Left lung (tissue), 10 donors: Measurements from ENCODE around the gene FSD1L. TPM values are rescaled to one million over a fixed set of nuclear protein-coding genes. Genes with fewer than 3 reads are reported as not detected.
A peak's percentile ranks its signal among the peaks of the same experiment; 100 is the strongest.

Experiments used
- ATAC-seq: fragments of 200-7000 bp; cut with Tn5 transposase; one replicate; pipeline ENCODE4 v1.9.1; 2020; ENCODE audit warnings: moderate library complexity
- DNase-seq, 4 donors: peaks; one replicate each; pipeline ENCODE4 v3.0.0-alpha.2; 2013 to 2020
- H3K27ac ChIP-seq, 2 donors: fragments of 200-600 bp; sonication (generic) in 1 of 2; one replicate each; pipeline versions ENCODE4 v1.5.0 to v1.8.0; 2020 to 2021
- H3K27me3 ChIP-seq, 2 donors: fragments of 200-600 bp; sonication (generic) in 1 of 2; one replicate each; pipeline versions ENCODE4 v1.5.0 to v1.8.0; 2020 to 2021
- H3K36me3 ChIP-seq, 2 donors: fragments of 200-600 bp; sonication (generic) in 1 of 2; one replicate each; pipeline versions ENCODE4 v1.5.0 to v1.8.0; 2020 to 2021
- H3K4me1 ChIP-seq, 2 donors: fragments of 200-600 bp; one replicate each; pipeline ENCODE4 v1.8.0; 2021
- H3K4me3 ChIP-seq, 2 donors: fragments of 200-600 bp; sonication (generic) in 1 of 2; one replicate each; pipeline versions ENCODE4 v1.5.0 to v1.8.0; 2020 to 2021; ENCODE audit warnings: mild to moderate bottlenecking in 1 of 2
- H3K9me3 ChIP-seq, 2 donors: fragments of 200-600 bp; sonication (generic) in 1 of 2; one replicate each; pipeline versions ENCODE4 v1.5.0 to v1.8.0; 2020 to 2021
- intact Hi-C, 2 donors: fragments of 100-400 bp; cut with DNase I; formaldehyde crosslinking; loops; one replicate each; pipeline versions ENCODE4 v1.11.2 to v1.14.2; 2022
- polyA plus RNA-seq, 6 donors: library from polyadenylated mRNA; unstranded; fragments of 120-200 nt; gene quantifications; one replicate each; pipeline ENCODE4 v1.2.1, GENCODE V29; 2013; ENCODE audit not compliant: insufficient read length in 6 of 6
- total RNA-seq, 2 donors: library from RNA; stranded (reverse); fragmentation: NEBNext Ultra II Directional; extraction: Animal tissue kit (Norgen Biotek cat#: 25700); gene quantifications; one replicate each; pipeline ENCODE4 v1.2.1, GENCODE V29; 2021
- TF ChIP-seq, protein P1 (sequence below), 2 donors: fragments of 200-600 bp; sonication (generic) in 1 of 2; IDR thresholded peaks; one replicate each; pipeline versions ENCODE4 v1.5.0 to v1.8.0; 2021; ENCODE audit warnings: antibody characterized with exemption in 2 of 2
- donor health status: DM: no; HTN: yes; CAD: no.
- donor health status: DM: no; HTN: no; CAD: no.

The FSD1L gene
- total and polyA plus RNA-seq, 8 donors: 3.7 to 9.4 (median 7.1) TPM

DNA sequence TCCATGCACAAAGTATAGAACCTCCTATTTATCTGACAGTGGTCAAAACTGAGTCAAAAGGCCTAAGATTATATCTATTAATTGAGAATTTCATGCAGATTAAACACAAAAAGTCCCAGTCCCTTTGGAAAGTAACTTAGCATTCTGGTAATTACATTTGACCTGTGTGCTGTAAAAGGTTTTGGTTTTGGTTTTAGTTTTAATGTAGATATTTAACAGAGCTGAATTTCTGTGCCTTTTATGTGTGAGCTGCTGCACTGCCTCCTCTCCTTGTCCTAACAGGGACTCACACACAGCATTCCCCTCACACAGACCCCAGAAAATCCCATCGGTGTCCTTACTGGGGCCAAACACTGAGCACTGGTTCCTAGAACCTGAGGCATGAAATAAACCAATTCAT is 31.0 kb upstream of the FSD1L start:
- H3K27ac ChIP-seq: no peak overlapping the region
- TF ChIP-seq, protein P1, sequence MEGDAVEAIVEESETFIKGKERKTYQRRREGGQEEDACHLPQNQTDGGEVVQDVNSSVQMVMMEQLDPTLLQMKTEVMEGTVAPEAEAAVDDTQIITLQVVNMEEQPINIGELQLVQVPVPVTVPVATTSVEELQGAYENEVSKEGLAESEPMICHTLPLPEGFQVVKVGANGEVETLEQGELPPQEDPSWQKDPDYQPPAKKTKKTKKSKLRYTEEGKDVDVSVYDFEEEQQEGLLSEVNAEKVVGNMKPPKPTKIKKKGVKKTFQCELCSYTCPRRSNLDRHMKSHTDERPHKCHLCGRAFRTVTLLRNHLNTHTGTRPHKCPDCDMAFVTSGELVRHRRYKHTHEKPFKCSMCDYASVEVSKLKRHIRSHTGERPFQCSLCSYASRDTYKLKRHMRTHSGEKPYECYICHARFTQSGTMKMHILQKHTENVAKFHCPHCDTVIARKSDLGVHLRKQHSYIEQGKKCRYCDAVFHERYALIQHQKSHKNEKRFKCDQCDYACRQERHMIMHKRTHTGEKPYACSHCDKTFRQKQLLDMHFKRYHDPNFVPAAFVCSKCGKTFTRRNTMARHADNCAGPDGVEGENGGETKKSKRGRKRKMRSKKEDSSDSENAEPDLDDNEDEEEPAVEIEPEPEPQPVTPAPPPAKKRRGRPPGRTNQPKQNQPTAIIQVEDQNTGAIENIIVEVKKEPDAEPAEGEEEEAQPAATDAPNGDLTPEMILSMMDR (IDR thresholded peaks at IDR 0.05): no peak
- DNase-seq (no peak), ATAC-seq (no peak)
- intact Hi-C loops: loop anchor here in 1 of 2 donors (10.0 kb wide), 2 partner anchors 252 to 552 kb away; no protein-coding TSS in a partner anchor
- no peak overlapping the region for H3K4me3 ChIP-seq
- H3K4me1 ChIP-seq: peaks cover 0 to 14% of the 10 kb centered on the region in 2 donors
- H3K27me3 ChIP-seq: no peaks in the 10 kb centered on the region
- no peaks in the 10 kb centered on the region for H3K36me3 ChIP-seq
- H3K9me3 ChIP-seq: no peaks in the 10 kb centered on the region

DNA sequence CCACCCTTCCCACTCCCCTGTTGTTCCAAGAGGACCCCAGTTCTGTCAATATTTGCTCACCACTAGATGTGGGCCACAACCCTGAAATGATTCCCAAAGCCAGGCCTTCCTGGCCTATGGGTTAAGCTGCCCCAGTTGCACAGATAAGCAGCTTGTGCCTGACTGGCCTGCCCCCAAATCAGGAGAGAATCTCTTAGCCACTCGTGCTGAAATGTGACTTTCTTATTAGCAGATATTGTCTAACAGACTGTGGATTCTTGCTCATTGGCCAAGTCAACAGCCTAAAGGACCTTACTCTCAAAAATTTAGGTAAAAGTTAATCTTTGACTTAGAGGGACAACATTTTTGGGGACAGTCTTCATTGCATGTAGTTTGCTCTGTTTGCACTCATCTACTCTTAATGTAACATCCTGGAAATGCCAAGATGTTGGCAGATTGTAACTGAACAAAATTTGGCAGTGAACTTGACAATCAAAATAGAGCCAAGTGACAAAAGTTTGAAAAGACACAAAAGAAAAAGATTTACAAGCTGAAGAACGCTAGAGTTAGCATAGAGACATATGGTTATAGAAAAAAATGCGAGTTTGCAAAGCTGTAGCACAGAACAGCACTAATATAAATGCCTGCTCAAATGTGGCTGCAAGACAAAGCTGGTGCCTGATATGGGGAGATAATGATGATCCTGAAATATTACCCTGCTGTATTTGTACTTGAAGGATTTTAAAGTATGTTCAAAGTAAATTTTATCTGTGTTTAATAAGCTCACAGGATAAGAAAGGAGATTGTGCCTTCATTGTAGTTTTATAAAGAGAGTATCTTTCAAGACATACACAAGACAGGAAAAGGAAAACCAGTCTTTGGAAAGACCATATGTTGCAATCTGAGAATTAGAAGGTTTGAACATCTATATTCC is 29.0 kb upstream of the FSD1L start:
- no peak overlapping the region for H3K27ac ChIP-seq
- H3K4me3 ChIP-seq: no peak overlapping the region
- H3K27me3 ChIP-seq: no peaks in the 10 kb centered on the region
- ATAC-seq (peak; percentile 25), DNase-seq (no peak)
- TF ChIP-seq, protein P1 (IDR thresholded peaks at IDR 0.05): no peak
- intact Hi-C loops: loop anchor here in 1 of 2 donors (10.0 kb wide), 2 partner anchors 254 to 554 kb away; no protein-coding TSS in a partner anchor
- H3K36me3 ChIP-seq: no peaks in the 10 kb centered on the region
- peaks cover 0 to 14% of the 10 kb centered on the region in 2 donors for H3K4me1 ChIP-seq
- no peaks in the 10 kb centered on the region for H3K9me3 ChIP-seq

DNA sequence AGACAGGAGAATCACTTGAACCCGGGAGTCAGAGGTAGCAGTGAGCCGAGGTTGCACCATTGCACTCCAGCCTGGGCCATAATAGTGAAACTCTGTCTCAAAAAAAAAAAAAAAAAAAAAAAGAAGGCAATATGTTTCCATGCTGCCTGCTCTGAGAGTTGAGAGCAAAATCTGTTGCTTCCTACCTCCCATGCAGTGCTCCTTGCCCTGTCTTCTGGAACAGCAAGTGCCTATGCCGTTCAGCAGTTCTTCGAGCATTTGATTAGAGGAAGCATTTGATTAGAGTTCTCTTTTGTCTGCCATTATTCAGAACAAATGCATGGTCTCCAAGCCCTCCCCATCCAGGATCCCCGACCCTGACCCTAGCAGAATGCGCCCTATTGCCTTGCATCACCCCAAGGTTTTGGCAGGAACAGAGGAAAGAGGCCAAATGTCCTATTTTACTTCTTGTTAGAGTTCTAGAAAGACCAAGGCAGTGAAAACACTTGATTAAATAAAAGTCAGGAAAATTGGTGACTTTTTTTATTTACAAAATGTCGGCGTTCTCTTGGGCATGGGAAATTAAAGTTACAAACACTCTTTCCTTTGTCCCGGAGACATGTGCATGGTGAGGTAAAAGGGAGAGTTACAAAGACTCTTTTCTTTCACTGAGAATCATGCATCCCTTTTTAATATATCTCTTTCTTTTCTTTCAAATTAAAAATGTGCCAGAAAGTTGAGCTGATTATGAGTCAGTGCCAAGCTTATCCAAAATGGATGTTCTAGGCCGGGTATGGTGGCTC is 27.8 kb upstream of the FSD1L start:
- no peaks in the 10 kb centered on the region for H3K9me3 ChIP-seq
- H3K27ac ChIP-seq: no peak overlapping the region
- peaks cover 0 to 14% of the 10 kb centered on the region in 2 donors for H3K4me1 ChIP-seq
- intact Hi-C loops: loop anchor here in 1 of 2 donors (10.0 kb wide), 2 partner anchors 255 to 555 kb away; no protein-coding TSS in a partner anchor
- no peak for ATAC-seq
- H3K4me3 ChIP-seq: no peak overlapping the region
- TF ChIP-seq, protein P1 (IDR thresholded peaks at IDR 0.05): no peak
- DNase-seq: no peak
- no peaks in the 10 kb centered on the region for H3K36me3 ChIP-seq
- H3K27me3 ChIP-seq: no peaks in the 10 kb centered on the region

DNA sequence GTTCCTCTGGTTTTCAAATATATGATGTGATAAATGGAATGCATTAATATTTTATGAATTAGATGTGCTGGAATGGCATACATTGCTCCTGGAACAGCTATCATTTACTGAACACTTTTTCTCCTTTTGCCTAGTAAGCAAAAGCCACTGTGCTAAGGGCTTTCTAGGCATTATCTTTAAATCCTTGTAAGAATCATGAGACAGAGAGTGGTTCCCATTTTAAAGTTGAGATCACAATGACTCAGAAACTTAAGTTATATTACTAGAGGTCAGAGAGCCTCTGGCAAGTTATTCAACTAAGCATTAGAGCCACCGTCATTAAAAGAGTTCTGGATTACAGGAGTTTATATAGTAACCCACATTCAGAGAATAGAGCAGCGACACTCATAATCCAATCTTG is 26.7 kb upstream of the FSD1L start:
- TF ChIP-seq, protein P1 (IDR thresholded peaks at IDR 0.05): no peak
- ATAC-seq (peak; percentile 31), DNase-seq (no peak)
- Histone ChIP-seq H3K4me3 (no peak overlapping the region), H3K9me3 (no peaks in the 10 kb centered on the region), H3K4me1 (peaks cover 0 to 9% of the 10 kb centered on the region in 2 donors), H3K27me3 (no peaks in the 10 kb centered on the region), H3K36me3 (no peaks in the 10 kb centered on the region), H3K27ac (no peak overlapping the region)
- intact Hi-C loops: no loop called here

DNA sequence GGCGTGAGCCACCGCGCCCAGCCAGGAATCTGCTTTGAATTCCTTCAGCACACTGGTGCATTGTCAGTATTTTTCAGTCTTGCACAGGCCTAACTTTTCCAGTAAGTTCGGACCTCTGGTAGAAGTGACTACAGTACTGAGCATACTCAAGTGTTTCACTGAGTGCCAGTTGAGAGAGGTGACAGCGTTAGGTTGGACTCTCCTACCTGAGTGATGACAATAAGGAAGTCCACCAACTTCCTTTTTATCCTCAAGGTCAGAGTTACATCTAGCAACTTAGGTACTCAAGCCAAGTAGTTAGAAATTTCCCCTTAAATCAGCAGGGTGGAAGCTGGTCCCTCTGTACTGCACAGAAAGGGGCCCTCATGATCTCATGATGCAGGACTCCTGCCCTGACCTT is 26.0 kb upstream of the FSD1L start:
- TF ChIP-seq, protein P1 (IDR thresholded peaks at IDR 0.05): no peak
- peak; percentile 36 for ATAC-seq
- intact Hi-C loops: no loop called here

More for the DNA sequence above, 26.0 kb upstream of the FSD1L start:
- H3K27me3 ChIP-seq: no peaks in the 10 kb centered on the region
- peaks cover 0 to 9% of the 10 kb centered on the region in 2 donors for H3K4me1 ChIP-seq
- no peak overlapping the region for H3K27ac ChIP-seq
- no peaks in the 10 kb centered on the region for H3K9me3 ChIP-seq
- H3K36me3 ChIP-seq: no peaks in the 10 kb centered on the region
- DNase-seq: no peak
- no peak overlapping the region for H3K4me3 ChIP-seq
